CD4-positive, alpha-beta T cell treated with Interleukin-6 at 100 ng/mL for 8 hours (primary cell): Measurements from ENCODE around the gene GATB.

Experiments
- DNase-seq: peaks from one replicate; pipeline ENCODE4 v3.0.0-alpha.2; 2020; ENCODE audit warnings: mixed read lengths, low spot score

The GATB gene

DNA sequence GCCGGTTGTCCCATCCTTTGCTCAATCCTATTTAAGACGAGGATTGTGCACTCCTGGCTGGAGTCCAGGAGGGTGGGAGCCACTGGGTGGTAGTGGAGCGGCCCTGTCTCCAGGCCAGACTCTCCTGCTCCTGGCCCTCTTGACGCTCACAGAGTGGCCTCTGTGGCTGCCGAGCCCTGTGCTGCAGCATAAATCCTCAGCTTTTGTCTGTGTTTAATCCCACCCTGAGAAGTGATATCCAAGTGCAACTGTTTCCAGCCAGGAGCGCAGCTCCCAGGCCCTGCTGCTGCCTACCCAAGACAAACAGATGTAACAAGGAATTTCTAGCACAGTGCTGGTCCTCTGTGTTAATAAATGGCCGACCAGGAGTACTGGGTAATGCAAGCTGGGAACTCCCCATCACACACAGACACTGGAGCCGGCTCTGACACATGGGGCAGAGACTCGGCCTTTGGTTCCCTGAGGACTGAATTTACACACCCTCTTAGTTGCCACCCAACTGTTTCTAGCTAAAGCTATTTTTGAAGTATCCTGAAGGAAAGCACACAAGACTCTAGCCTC is 85.3 kb downstream of the GATB start:
- no peak for DNase-seq

DNA sequence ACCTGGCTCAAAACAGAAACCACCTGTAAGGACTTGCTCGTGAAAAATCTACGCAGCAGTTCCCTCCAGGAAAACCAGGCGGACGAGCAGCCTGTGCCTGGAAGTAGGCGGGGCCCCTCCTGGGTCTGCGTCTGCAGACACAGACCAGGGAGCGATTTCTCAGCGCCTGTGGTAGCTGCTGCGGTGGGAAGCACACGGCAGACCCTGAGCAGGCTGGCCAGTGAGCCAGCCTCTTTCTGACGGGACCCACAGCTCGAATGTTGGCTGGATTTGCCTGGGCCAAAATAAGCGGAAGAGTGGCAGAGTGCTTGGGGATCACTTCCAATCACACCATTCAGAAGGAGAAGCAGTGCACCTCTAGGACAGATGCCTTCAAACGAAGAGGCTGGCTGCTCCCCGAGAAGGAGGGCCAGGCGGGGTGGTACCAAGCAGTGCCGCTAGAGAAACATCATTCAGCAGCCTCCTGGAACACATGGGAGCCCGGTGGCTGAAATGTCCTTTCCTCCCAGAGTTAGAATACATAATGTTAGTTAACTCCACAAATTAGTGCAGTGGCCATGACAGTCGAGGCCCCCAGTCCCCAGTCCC is 85.9 kb downstream of the GATB start:
- DNase-seq = no peak

GRCh38 chr4:151673908-151674520 is 86.8 kb downstream of the GATB start:
- no peak for DNase-seq

- DNase-seq = no peak
Observed at GRCh38 chr4:151672996-151673395, 87.8 kb downstream of the GATB start.

DNA sequence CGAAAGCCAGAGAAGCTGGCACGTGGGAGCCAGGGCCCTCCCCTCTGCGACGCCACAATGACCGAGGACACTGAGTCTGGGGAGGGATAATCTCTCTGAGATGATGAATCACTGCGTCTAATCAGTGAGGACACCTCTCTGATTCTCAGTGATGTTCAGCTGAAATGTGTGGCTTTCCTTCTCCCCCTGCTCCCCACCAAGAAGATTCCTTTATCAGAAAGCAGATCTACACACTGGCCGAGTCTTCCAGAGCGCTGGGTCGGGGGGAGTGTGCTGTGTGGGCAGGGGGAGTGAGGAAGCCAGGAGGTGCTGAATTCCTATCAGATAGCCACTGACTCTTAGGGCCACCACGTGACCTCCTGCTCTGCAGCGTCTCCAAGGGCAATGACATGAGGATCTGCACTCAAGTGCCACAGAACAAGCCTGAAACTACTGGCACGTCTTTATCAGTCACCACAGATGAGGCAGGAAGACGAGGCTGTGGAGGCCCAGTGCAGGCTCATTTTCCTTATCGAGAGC is 89.2 kb downstream of the GATB start:
- DNase-seq = no peak

DNA sequence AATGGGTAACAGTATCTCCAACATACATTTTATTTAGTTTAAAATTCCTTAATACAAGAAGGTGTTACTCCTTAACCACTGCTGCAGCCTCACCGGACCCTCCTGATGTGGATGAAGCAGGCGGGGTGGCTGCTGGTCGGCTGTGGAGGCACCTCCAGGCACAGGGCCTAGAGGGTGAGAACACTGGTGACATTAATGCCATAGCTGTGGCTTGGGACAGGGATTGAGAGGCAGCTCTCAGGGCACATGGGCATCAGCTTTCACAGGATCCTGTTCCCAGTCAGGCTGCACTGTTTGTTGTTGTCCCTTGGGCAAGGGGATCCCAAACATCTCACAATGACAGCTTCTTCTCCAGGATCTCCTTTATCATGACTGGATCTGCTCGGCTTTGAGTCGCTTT is 90.0 kb downstream of the GATB start:
- no peak for DNase-seq

GRCh38 chr4:151669990-151670389 is 90.8 kb downstream of the GATB start:
- no peak for DNase-seq

DNA sequence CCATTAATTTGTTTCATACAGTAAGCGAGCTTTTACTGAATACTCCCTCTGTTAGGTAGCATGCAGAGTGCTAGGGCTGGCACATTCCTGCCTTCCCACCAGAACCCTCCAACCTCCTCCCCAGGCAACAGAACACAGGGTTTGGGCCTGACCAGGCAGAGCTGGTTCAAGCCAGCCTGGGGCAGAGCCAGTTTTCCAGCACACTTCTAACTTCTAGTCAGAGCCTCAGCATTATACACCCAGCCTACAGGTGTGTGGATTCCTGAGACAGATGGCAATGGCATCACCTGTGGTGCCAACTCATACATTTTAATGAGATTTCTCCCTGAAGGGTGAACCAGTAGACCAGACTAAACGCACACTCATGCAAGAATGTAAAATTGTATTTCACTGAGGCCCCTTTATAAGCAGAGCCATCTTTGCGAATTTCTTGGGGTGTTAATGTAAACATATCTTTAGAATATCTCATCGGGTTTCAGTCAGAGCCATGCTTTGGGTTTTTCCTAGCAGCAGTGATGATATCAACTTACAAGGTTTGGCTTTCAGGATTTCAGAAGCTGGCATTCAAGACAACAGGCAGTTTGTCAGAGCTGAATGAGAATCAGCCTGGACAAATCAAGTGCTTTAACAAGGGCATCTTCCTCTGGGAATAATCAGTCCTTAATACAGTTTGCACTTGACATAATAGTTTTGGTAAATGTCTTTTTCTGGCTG is 92.0 kb downstream of the GATB start:
- no peak for DNase-seq

GRCh38 chr4:151667666-151668065 is 93.1 kb downstream of the GATB start:
- no peak for DNase-seq

- no peak for DNase-seq
Observed at GRCh38 chr4:151667048-151667447, 93.8 kb downstream of the GATB start.

GRCh38 chr4:151666501-151666900 is 94.3 kb downstream of the GATB start:
- no peak for DNase-seq

DNA sequence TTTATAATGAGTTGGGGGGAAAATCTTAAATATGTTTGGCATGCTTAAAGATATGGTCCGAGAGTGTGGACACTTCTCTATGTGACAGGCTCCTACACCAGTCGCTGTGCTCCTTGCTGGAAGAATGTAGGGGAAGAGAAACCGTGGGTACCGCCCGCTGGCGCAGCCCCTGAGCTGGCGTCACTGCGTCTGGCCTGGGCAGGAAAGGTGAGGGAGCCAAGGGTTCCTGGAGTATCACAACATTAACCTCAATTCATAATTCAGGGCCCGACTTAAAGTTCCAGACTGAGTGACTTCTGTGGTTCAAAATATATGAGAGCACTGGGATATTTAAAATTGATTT is 95.1 kb downstream of the GATB start:
- no peak for DNase-seq

DNA sequence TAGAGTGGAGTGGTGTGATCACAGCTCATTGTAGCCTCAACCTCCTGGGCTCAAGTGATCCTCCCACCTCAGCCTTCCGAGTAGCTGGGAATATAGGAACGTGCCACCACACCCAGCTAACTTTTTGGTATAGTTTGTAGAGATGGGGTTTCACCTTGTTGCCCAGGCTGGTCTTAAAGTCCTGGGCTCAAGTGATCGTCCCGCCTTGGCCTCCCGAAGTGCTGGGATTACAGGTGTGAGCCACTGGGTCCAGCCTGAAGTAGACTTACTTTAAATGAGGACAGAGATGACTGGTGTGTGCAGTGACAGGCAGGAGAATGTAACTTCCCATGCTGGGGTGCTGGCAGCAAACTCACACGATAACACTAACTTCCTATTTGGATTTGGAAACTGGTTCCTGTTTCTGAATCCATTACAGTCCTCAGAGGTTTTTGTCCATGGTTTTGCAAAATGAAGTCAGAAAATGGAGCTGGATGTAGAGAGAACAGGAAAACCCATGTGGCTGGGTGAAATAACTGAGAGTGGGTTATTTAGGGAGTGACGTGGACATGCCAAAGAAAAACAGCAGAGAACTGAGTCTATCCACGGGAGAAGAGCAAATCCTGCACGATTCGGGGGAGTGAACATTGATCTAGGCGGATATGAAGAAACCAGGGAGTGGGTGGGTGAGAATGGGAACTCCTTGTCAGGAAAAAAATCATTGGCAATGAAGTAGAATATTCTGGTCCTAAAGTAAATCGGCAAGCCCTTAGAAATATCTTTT is 95.6 kb downstream of the GATB start:
- no peak for DNase-seq

GRCh38 chr4:151664289-151664688 is 96.5 kb downstream of the GATB start:
- no peak for DNase-seq

GRCh38 chr4:151663109-151663508 is 97.7 kb downstream of the GATB start:
- DNase-seq = no peak

DNA sequence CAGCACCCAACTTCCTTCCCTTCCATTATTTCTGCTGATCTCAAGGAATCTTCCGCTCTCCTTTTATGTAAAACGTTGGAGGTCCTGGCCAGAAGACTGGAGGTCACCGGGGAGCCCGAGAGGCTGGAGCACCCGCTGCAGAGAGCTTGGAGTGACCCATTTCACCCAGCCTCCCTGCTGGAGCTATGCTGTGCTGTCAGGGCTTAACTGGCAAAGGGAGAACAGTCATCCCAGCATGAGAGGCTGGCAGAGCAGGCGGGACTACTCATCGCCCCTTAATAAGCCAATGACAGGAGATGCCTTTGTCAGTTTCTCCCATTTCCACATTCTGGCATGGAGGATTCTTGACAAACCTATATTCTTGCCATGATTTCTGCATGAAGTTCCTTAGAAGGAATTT is 98.9 kb downstream of the GATB start:
- no peak for DNase-seq

- no peak for DNase-seq
Observed at GRCh38 chr4:151660676-151661075, 100.1 kb downstream of the GATB start.

DNA sequence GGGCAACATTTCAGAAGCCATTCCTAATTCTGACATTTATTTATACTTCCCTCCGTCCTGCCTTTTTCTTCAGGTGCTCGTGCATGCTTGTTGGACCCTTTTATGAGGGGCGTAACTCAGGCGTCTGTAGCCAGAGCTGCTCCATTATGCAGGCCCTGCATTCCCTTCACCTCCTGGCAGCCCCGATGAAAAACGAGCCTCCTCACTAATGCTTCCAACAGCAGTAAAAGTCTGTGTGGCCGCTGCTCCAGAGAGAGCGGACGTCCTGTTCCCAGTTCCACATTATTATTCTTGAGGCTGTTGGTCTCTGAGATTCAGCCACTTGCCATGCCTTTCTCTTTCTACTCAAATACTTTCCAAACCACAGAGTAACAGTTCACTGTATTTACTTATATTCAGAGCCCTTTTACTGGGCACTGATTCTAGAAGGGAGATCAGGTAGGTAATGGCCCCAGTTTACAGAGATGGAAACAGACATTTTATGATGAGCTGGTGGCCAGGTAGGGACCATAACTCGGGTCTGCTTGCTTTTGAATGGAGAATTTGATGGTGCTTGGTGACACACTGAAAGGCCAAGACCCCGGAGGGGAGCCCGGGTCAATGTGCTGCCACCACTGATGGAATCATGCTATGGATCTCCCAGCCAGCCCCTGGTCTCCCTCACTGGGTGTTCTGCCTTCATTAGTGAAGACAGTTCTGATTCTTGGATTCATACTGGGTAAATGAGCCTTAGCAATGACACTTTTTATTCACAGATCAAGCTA is 101.0 kb downstream of the GATB start:
- no peak for DNase-seq

DNA sequence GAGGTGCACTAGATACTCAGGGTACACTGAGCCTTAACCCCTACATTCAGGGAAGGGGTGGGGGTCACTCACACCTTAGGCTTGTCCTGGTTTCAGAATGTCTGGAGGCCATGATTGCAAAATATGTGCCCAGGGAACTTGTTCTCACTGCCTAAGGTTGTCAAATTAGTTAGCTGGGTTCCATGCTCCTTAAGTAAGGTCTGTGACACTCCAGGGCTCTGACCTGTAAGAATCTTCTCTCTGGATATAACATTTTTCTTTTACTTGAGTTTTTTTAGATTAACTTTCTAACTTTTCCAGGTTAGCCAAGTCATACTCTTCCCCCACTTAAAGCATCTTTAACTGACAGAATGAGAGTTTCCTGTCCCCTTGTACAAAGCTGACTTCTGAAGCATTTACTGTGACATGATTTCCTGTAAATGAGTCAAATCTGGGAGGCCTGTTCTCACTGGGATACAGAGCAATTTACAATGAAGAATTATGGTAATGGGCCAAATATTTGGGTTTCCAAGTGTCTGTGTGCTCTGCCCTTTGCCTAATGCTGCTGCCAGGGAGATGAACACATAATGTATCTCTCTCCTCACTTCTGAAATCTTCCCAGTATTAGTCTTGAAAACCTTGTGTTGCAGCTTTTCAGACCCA is 101.7 kb downstream of the GATB start:
- DNase-seq = peak; percentile 23

GRCh38 chr4:151657896-151658295 is 102.9 kb downstream of the GATB start:
- DNase-seq = no peak

GRCh38 chr4:151656058-151656457 is 104.7 kb downstream of the GATB start:
- no peak for DNase-seq
